Astrocyte (in vitro differentiated cells and primary cell): ENCODE measurements around the gene ZRANB1. TPM values are rescaled to one million over a fixed set of nuclear protein-coding genes. Genes with fewer than 3 reads are reported as not detected.

Experiments used
- DNase-seq: peaks from one replicate; pipeline ENCODE4 v3.0.0-alpha.2; 2010; ENCODE audit warnings: low read depth
- FAIRE-seq: peaks from 2 replicates; lab custom pipeline; 2011; peaks lifted over from hg19 to GRCh38; lab: Jason Lieb, UNC
- H2AFZ ChIP-seq: 2 replicates; pipeline ENCODE4 v1.6.0; 2012; ENCODE audit warnings: low read depth, low read length, inconsistent platforms
- H3K27ac ChIP-seq: 2 replicates; pipeline ENCODE4 v1.5.1; 2011; ENCODE audit warnings: low read depth, low read length, inconsistent platforms
- H3K27me3 ChIP-seq: 2 replicates; pipeline ENCODE4 v1.6.0; 2011; ENCODE audit warnings: low read length, inconsistent platforms; ENCODE audit not compliant: insufficient read depth
- H3K36me3 ChIP-seq: 2 replicates; pipeline ENCODE4 v1.5.1; 2011; ENCODE audit warnings: low read length, inconsistent platforms; ENCODE audit not compliant: insufficient read depth
- H3K4me1 ChIP-seq: 2 replicates; pipeline ENCODE4 v1.5.1; 2011; ENCODE audit warnings: low read length, inconsistent platforms; ENCODE audit not compliant: insufficient read depth
- H3K4me2 ChIP-seq: 2 replicates; pipeline ENCODE4 v1.6.0; 2012; ENCODE audit warnings: low read length, inconsistent platforms
- H3K4me3 ChIP-seq: 2 replicates; pipeline ENCODE4 v1.5.1; 2011; ENCODE audit warnings: low read depth, mild to moderate bottlenecking, low read length, inconsistent platforms; ENCODE audit not compliant: insufficient read depth
- H3K79me2 ChIP-seq: 2 replicates; pipeline ENCODE4 v1.6.0; 2012; ENCODE audit warnings: mild to moderate bottlenecking, low read length, inconsistent platforms; ENCODE audit not compliant: insufficient read depth
- H3K9ac ChIP-seq: 2 replicates; pipeline ENCODE4 v1.6.0; 2012; ENCODE audit warnings: mild to moderate bottlenecking, low read length, inconsistent platforms
- H3K9me3 ChIP-seq: 2 replicates; pipeline ENCODE4 v1.5.1; 2012; ENCODE audit warnings: low read depth, mild to moderate bottlenecking, low read length, inconsistent platforms; ENCODE audit not compliant: insufficient read depth
- H4K20me1 ChIP-seq: 2 replicates; pipeline ENCODE4 v1.6.0; 2012; ENCODE audit warnings: low read length, inconsistent platforms; ENCODE audit not compliant: insufficient read depth
- H3K27ac Mint-ChIP-seq: one replicate; pipeline ENCODE4 v1.8.0; 2021; ENCODE audit warnings: mild to moderate bottlenecking, mixed read lengths; ENCODE audit not compliant: unreplicated experiment
- H3K27me3 Mint-ChIP-seq: one replicate; pipeline ENCODE4 v1.8.0; 2021; ENCODE audit warnings: low read depth, mixed read lengths; ENCODE audit not compliant: unreplicated experiment
- H3K36me3 Mint-ChIP-seq: one replicate; pipeline ENCODE4 v1.8.0; 2021; ENCODE audit warnings: low read depth, mixed read lengths; ENCODE audit not compliant: unreplicated experiment
- H3K4me1 Mint-ChIP-seq: one replicate; pipeline ENCODE4 v1.8.0; 2021; ENCODE audit warnings: low read depth, mixed read lengths; ENCODE audit not compliant: unreplicated experiment
- H3K4me3 Mint-ChIP-seq: one replicate; pipeline ENCODE4 v1.8.0; 2021; ENCODE audit warnings: mild to moderate bottlenecking, moderate library complexity, mixed read lengths; ENCODE audit not compliant: unreplicated experiment
- H3K9me3 Mint-ChIP-seq: one replicate; pipeline ENCODE4 v1.8.0; 2021; ENCODE audit warnings: mild to moderate bottlenecking, mixed read lengths; ENCODE audit not compliant: unreplicated experiment
- CTCF ChIP-seq: IDR thresholded peaks from 2 replicates; pipeline ENCODE4 v1.5.1; 2011; ENCODE audit warnings: low read depth, mild to moderate bottlenecking, inconsistent platforms, low read length, moderate library complexity; ENCODE audit not compliant: insufficient read depth
- EZH2 ChIP-seq: IDR thresholded peaks from 2 replicates; pipeline ENCODE4 v1.6.1; 2012; ENCODE audit warnings: mild to moderate bottlenecking, low read length, inconsistent platforms; ENCODE audit not compliant: insufficient read depth
- total RNA-seq: library from RNA; stranded (reverse); gene quantifications from 2 replicates; pipeline ENCODE4 v1.2.1, GENCODE V29; 2021

The ZRANB1 gene
- total RNA-seq, 1 donor from 2014 or later = 24.9 TPM

- Histone ChIP-seq H3K27me3 (no peaks in the 10 kb centered on the region), H3K9ac (no peak overlapping the region), H3K4me1 (no peaks in the 10 kb centered on the region), H3K36me3 (no peaks in the 10 kb centered on the region), H2AFZ (no peak overlapping the region), H3K4me2 (no peak overlapping the region), H3K79me2 (peaks cover 93% of the 10 kb centered on the region), H4K20me1 (peaks cover 100% of the 10 kb centered on the region), H3K27ac (no peak overlapping the region), H3K9me3 (no peaks in the 10 kb centered on the region), H3K4me3 (no peak overlapping the region)
- no peak for DNase-seq
- H3K4me1 Mint-ChIP-seq = no peaks in the 10 kb centered on the region
- no peaks in the 10 kb centered on the region for H3K27me3 Mint-ChIP-seq
- H3K4me3 Mint-ChIP-seq = no peak overlapping the region
- FAIRE-seq = no peak
- H3K27ac Mint-ChIP-seq = no peak overlapping the region
- TF ChIP-seq CTCF (no peak), EZH2 (no peak)
- peaks cover 28% of the 10 kb centered on the region for H3K36me3 Mint-ChIP-seq
- H3K9me3 Mint-ChIP-seq = peaks cover 1% of the 10 kb centered on the region
Observed at GRCh38 chr10:125017547-125018298, 75.8 kb downstream of the ZRANB1 start.

- H3K27ac Mint-ChIP-seq = no peak overlapping the region
- no peak overlapping the region for H3K4me3 ChIP-seq
- FAIRE-seq = no peak
- H3K9me3 ChIP-seq = no peaks in the 10 kb centered on the region
- H3K9ac ChIP-seq = no peak overlapping the region
- peaks cover 93% of the 10 kb centered on the region for H3K79me2 ChIP-seq
- no peaks in the 10 kb centered on the region for H3K4me1 Mint-ChIP-seq
- TF ChIP-seq CTCF (no peak), EZH2 (no peak)
- H3K4me3 Mint-ChIP-seq = no peak overlapping the region
- no peaks in the 10 kb centered on the region for H3K36me3 ChIP-seq
- no peak overlapping the region for H2AFZ ChIP-seq
- no peak overlapping the region for H3K27ac ChIP-seq
- no peaks in the 10 kb centered on the region for H3K27me3 Mint-ChIP-seq
- H3K9me3 Mint-ChIP-seq = peaks cover 1% of the 10 kb centered on the region
- no peaks in the 10 kb centered on the region for H3K27me3 ChIP-seq
- peaks cover 28% of the 10 kb centered on the region for H3K36me3 Mint-ChIP-seq
- H3K4me1 ChIP-seq = no peaks in the 10 kb centered on the region
- DNase-seq = no peak
- peaks cover 100% of the 10 kb centered on the region for H4K20me1 ChIP-seq
- no peak overlapping the region for H3K4me2 ChIP-seq
Observed at GRCh38 chr10:125018576-125019143, 76.7 kb downstream of the ZRANB1 start.

- Mint-ChIP-seq H3K4me1 (no peaks in the 10 kb centered on the region), H3K27ac (no peak overlapping the region), H3K9me3 (peaks cover 1% of the 10 kb centered on the region), H3K36me3 (peaks cover 28% of the 10 kb centered on the region), H3K4me3 (no peak overlapping the region), H3K27me3 (no peaks in the 10 kb centered on the region)
- Histone ChIP-seq H3K27ac (no peak overlapping the region), H3K36me3 (no peaks in the 10 kb centered on the region), H3K27me3 (no peaks in the 10 kb centered on the region), H3K9me3 (no peaks in the 10 kb centered on the region), H3K79me2 (peaks cover 87% of the 10 kb centered on the region), H3K9ac (no peak overlapping the region), H2AFZ (no peak overlapping the region), H4K20me1 (peaks cover 100% of the 10 kb centered on the region), H3K4me3 (no peak overlapping the region), H3K4me1 (no peaks in the 10 kb centered on the region), H3K4me2 (no peak overlapping the region)
- no peak for DNase-seq
- FAIRE-seq = no peak
- no peak for TF ChIP-seq CTCF
- TF ChIP-seq EZH2 = no peak
Observed at GRCh38 chr10:125020386-125020785, 78.5 kb downstream of the ZRANB1 start.
